HepG2 (cell line): ENCODE results near the gene IL3. TPM values are rescaled to one million over a fixed set of nuclear protein-coding genes. Genes with fewer than 3 reads are reported as not detected.

ENCODE experiments used
- CTCF ChIP-seq: sonication (generic); formaldehyde crosslinking; IDR thresholded peaks from 2 replicates; pipeline ENCODE4 v1.5.0; 2020; ENCODE audit warnings: mild to moderate bottlenecking, missing genetic modification reagents, moderate library complexity
- GABPB1 ChIP-seq: IDR thresholded peaks from 2 replicates; pipeline ENCODE4 v1.6.1; 2016; ENCODE audit warnings: mild to moderate bottlenecking, missing genetic modification reagents, moderate library complexity, missing compliant biosample characterization
- NR2F1 ChIP-seq, 2 experiments: fragments of 450-650 bp in 1 of 2; formaldehyde crosslinking in 1 of 2; IDR thresholded peaks; 2 replicates each; pipeline versions ENCODE4 v1.5.0 to v1.6.1; 2016 to 2020; ENCODE audit warnings: mild to moderate bottlenecking in 1 of 2, missing compliant biosample characterization in 1 of 2, missing genetic modification reagents in 1 of 2, moderate library complexity in 1 of 2
- POGZ ChIP-seq: sonication (generic); formaldehyde crosslinking; IDR thresholded peaks from 2 replicates; pipeline ENCODE4 v1.4.0; 2020; ENCODE audit warnings: mild to moderate bottlenecking, missing genetic modification reagents
- STAG1 ChIP-seq: sonication (generic); formaldehyde crosslinking; IDR thresholded peaks from 2 replicates; pipeline ENCODE4 v1.4.0; 2020; ENCODE audit warnings: missing genetic modification reagents
- ZNF543 ChIP-seq: sonication (generic); formaldehyde crosslinking; IDR thresholded peaks from 2 replicates; pipeline ENCODE4 v1.4.0; 2020; ENCODE audit warnings: mild to moderate bottlenecking, missing genetic modification reagents
- ZSCAN21 ChIP-seq: sonication (generic); formaldehyde crosslinking; IDR thresholded peaks from 2 replicates; pipeline ENCODE4 v1.8.0; 2022; ENCODE audit warnings: mild to moderate bottlenecking, missing genetic modification reagents, moderate library complexity, borderline replicate concordance
- polyA plus RNA-seq, 8 experiments: library from polyadenylated mRNA; depleted of rRNA in 3 of 8; stranded (reverse) in 7 of 8; unstranded in 1 of 8; fragments of >200 nt; fragmentation: Illumina TruSeq in 4 of 8; extraction: Trizol in 4 of 8; gene quantifications; 2 replicates each; pipeline versions ENCODE4 v1.2.1 to v1.2.3, GENCODE V29; 2011 to 2016; ENCODE audit warnings: low read depth in 4 of 8, missing spikeins in 1 of 8, mixed read lengths in 1 of 8; ENCODE audit not compliant: insufficient read depth in 1 of 8
- total RNA-seq, 5 experiments: library from RNA; depleted of rRNA; stranded (reverse); fragments of >200 nt; fragmentation: Illumina TruSeq; extraction: Trizol; gene quantifications; 2 replicates each; pipeline ENCODE4 v1.2.3, GENCODE V29; 2016; ENCODE audit warnings: low read depth in 1 of 5
- TF ChIP-seq, protein P1 (sequence below): sonication (generic); formaldehyde crosslinking; IDR thresholded peaks from 2 replicates; pipeline ENCODE4 v1.4.0; 2020; ENCODE audit warnings: missing genetic modification reagents
- TF ChIP-seq, protein P2 (sequence below): sonication (generic); formaldehyde crosslinking; IDR thresholded peaks from 2 replicates; pipeline ENCODE4 v1.5.1; 2020; ENCODE audit warnings: mild to moderate bottlenecking, missing genetic modification reagents, moderate library complexity

Gene IL3
- total and polyA plus RNA-seq, 2 of the 13 experiments (the other 11 are each of a cell fraction or from before 2014, with no cell fraction given), result not detected

GRCh38 chr5:132011622-132012343, 48.7 kb upstream of the IL3 start, which contains the start of gene ACSL6 (continued):
- TF ChIP-seq, protein P1, sequence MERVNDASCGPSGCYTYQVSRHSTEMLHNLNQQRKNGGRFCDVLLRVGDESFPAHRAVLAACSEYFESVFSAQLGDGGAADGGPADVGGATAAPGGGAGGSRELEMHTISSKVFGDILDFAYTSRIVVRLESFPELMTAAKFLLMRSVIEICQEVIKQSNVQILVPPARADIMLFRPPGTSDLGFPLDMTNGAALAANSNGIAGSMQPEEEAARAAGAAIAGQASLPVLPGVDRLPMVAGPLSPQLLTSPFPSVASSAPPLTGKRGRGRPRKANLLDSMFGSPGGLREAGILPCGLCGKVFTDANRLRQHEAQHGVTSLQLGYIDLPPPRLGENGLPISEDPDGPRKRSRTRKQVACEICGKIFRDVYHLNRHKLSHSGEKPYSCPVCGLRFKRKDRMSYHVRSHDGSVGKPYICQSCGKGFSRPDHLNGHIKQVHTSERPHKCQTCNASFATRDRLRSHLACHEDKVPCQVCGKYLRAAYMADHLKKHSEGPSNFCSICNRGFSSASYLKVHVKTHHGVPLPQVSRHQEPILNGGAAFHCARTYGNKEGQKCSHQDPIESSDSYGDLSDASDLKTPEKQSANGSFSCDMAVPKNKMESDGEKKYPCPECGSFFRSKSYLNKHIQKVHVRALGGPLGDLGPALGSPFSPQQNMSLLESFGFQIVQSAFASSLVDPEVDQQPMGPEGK (CRISPR knock-in tag), result peak; percentile 26
- TF ChIP-seq ZNF543 (CRISPR knock-in tag), result 0 out of 2 replicates have a peak, but pooled peaks have one; percentile 4
- TF ChIP-seq, protein P2, sequence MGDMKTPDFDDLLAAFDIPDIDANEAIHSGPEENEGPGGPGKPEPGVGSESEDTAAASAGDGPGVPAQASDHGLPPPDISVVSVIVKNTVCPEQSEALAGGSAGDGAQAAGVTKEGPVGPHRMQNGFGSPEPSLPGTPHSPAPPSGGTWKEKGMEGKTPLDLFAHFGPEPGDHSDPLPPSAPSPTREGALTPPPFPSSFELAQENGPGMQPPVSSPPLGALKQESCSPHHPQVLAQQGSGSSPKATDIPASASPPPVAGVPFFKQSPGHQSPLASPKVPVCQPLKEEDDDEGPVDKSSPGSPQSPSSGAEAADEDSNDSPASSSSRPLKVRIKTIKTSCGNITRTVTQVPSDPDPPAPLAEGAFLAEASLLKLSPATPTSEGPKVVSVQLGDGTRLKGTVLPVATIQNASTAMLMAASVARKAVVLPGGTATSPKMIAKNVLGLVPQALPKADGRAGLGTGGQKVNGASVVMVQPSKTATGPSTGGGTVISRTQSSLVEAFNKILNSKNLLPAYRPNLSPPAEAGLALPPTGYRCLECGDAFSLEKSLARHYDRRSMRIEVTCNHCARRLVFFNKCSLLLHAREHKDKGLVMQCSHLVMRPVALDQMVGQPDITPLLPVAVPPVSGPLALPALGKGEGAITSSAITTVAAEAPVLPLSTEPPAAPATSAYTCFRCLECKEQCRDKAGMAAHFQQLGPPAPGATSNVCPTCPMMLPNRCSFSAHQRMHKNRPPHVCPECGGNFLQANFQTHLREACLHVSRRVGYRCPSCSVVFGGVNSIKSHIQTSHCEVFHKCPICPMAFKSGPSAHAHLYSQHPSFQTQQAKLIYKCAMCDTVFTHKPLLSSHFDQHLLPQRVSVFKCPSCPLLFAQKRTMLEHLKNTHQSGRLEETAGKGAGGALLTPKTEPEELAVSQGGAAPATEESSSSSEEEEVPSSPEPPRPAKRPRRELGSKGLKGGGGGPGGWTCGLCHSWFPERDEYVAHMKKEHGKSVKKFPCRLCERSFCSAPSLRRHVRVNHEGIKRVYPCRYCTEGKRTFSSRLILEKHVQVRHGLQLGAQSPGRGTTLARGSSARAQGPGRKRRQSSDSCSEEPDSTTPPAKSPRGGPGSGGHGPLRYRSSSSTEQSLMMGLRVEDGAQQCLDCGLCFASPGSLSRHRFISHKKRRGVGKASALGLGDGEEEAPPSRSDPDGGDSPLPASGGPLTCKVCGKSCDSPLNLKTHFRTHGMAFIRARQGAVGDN, result peak; percentile 35; the same call in 1 of the 2 replicates
- TF ChIP-seq STAG1 (CRISPR knock-in tag), result 0 out of 2 replicates have a peak, but pooled peaks have one; percentile 9
- no peak for TF ChIP-seq NR2F1 (CRISPR knock-in tag; IDR thresholded peaks at IDR 0.05)
- TF ChIP-seq GABPB1, result peak; percentile 18; the same call in 1 of the 2 replicates
- TF ChIP-seq POGZ, result 0 out of 2 replicates have a peak, but pooled peaks have one; percentile 18
- TF ChIP-seq CTCF (CRISPR knock-in tag), result 0 out of 2 replicates have a peak, but pooled peaks have one; percentile 22
- peak; percentile 27; the same call in 1 of the 2 replicates for TF ChIP-seq ZSCAN21 (CRISPR knock-in tag)
- TF ChIP-seq, all 625 proteins: peak for 11
